Measurements from ENCODE around the gene COX19. TPM values are rescaled to one million over a fixed set of nuclear protein-coding genes. Genes with fewer than 3 reads are reported as not detected.

Gene COX19
- total RNA-seq, 1 experiment from 2014 or later = 24.8 TPM

- Mint-ChIP-seq H3K4me3 (ENCODE audit: unreplicated experiment) (no peak overlapping the region), H3K27me3 (ENCODE audit: insufficient read depth, unreplicated experiment) (no peaks in the 10 kb centered on the region), H3K27ac (ENCODE audit: unreplicated experiment) (no peak overlapping the region), H3K9me3 (ENCODE audit: unreplicated experiment) (no peaks in the 10 kb centered on the region), H3K36me3 (ENCODE audit: insufficient read depth, unreplicated experiment) (peaks cover 20% of the 10 kb centered on the region), H3K4me1 (ENCODE audit: low read depth, unreplicated experiment) (peaks cover 11% of the 10 kb centered on the region)
- Histone ChIP-seq H3K36me3 (ENCODE audit: control insufficient read depth, insufficient read depth, low read length) (no peaks in the 10 kb centered on the region), H3K4me3 (ENCODE audit: low read depth, low read length) (no peak overlapping the region), H3K4me1 (peaks cover 64% of the 10 kb centered on the region), H3K27me3 (replicated peaks; ENCODE audit: control insufficient read depth, insufficient read depth, low read length) (no peaks in the 10 kb centered on the region), H3K9me3 (no peaks in the 10 kb centered on the region)
- ChIA-PET POLR2A (no interaction called here), CTCF (no interaction called here)
- BruUV-seq (replicated peaks) = no TSS peak
- no peak for TF ChIP-seq CTCF (IDR thresholded peaks at IDR 0.05; ENCODE audit: insufficient read depth in 1 of 2, low read depth in 1 of 2, low read length in 1 of 2, severe bottlenecking in 1 of 2, unreplicated experiment in 1 of 2)
- intact Hi-C loops (cut with micrococcal nuclease; ENCODE audit: unreplicated experiment) = loop anchor here (5.0 kb wide), 3 partner anchors 63 to 203 kb away; partner anchors contain the start of gene GPR146
- DNase-seq = no peak
Observed at GRCh38 chr7:979151-979550, 3.8 kb upstream of the COX19 start.

GRCh38 chr7:978416-979091 lies 3.2 kb upstream of the COX19 start:
- CTCF ChIA-PET = interaction anchor here (0.7 to 2.4 kb wide), 5 partner anchors 13 to 107 kb away, joined by 3 to 33 read pairs (median 4); no protein-coding TSS in a partner anchor
- Mint-ChIP-seq H3K36me3 (ENCODE audit: insufficient read depth, unreplicated experiment) (peaks cover 22% of the 10 kb centered on the region), H3K4me1 (ENCODE audit: low read depth, unreplicated experiment) (peaks cover 11% of the 10 kb centered on the region), H3K4me3 (ENCODE audit: unreplicated experiment) (peak overlapping the region; percentile 88), H3K27ac (ENCODE audit: unreplicated experiment) (peak overlapping the region; percentile 88), H3K9me3 (ENCODE audit: unreplicated experiment) (no peaks in the 10 kb centered on the region), H3K27me3 (ENCODE audit: insufficient read depth, unreplicated experiment) (no peaks in the 10 kb centered on the region)
- H3K4me1 ChIP-seq = peaks cover 65% of the 10 kb centered on the region
- no peak overlapping the region for H3K4me3 ChIP-seq (ENCODE audit: low read depth, low read length)
- H3K9me3 ChIP-seq = no peaks in the 10 kb centered on the region
- POLR2A ChIA-PET = interaction anchor here (0.5 to 1.6 kb wide), 2 partner anchors 33 to 236 kb away, joined by 6 read pairs; no protein-coding TSS in a partner anchor
- DNase-seq = no peak
- H3K36me3 ChIP-seq (ENCODE audit: control insufficient read depth, insufficient read depth, low read length) = no peaks in the 10 kb centered on the region
- intact Hi-C loops (cut with micrococcal nuclease; ENCODE audit: unreplicated experiment) = loop anchor here (5.0 kb wide), 3 partner anchors 64 to 204 kb away; partner anchors contain the start of gene GPR146
- BruUV-seq (replicated peaks) = TSS peak; percentile 69
- no peaks in the 10 kb centered on the region for H3K27me3 ChIP-seq (replicated peaks; ENCODE audit: control insufficient read depth, insufficient read depth, low read length)
- no peak for TF ChIP-seq CTCF (IDR thresholded peaks at IDR 0.05; ENCODE audit: insufficient read depth in 1 of 2, low read depth in 1 of 2, low read length in 1 of 2, severe bottlenecking in 1 of 2, unreplicated experiment in 1 of 2)

GRCh38 chr7:978049-978346 lies 2.6 kb upstream of the COX19 start:
- no peaks in the 10 kb centered on the region for H3K27me3 ChIP-seq (replicated peaks; ENCODE audit: control insufficient read depth, insufficient read depth, low read length)
- no peak overlapping the region for H3K4me3 ChIP-seq (ENCODE audit: low read depth, low read length)
- DNase-seq = no peak
- ChIA-PET POLR2A (interaction anchor here (0.5 to 1.6 kb wide), 5 partner anchors 14 to 236 kb away, joined by 3 to 6 read pairs (median 4); no protein-coding TSS in a partner anchor), CTCF (interaction anchor here (0.6 to 2.4 kb wide), 8 partner anchors 13 to 198 kb away, joined by 3 to 33 read pairs (median 3); no protein-coding TSS in a partner anchor)
- BruUV-seq (replicated peaks) = no TSS peak
- Mint-ChIP-seq H3K4me3 (ENCODE audit: unreplicated experiment) (peak overlapping the region; percentile 88), H3K27ac (ENCODE audit: unreplicated experiment) (peak overlapping the region; percentile 88), H3K36me3 (ENCODE audit: insufficient read depth, unreplicated experiment) (peaks cover 27% of the 10 kb centered on the region), H3K9me3 (ENCODE audit: unreplicated experiment) (no peaks in the 10 kb centered on the region), H3K4me1 (ENCODE audit: low read depth, unreplicated experiment) (peaks cover 11% of the 10 kb centered on the region), H3K27me3 (ENCODE audit: insufficient read depth, unreplicated experiment) (no peaks in the 10 kb centered on the region)
- H3K4me1 ChIP-seq = peaks cover 65% of the 10 kb centered on the region
- H3K9me3 ChIP-seq = no peaks in the 10 kb centered on the region
- no peaks in the 10 kb centered on the region for H3K36me3 ChIP-seq (ENCODE audit: control insufficient read depth, insufficient read depth, low read length)
- intact Hi-C loops (cut with micrococcal nuclease; ENCODE audit: unreplicated experiment) = loop anchor here (5.0 kb wide), 3 partner anchors 64 to 204 kb away; partner anchors contain the start of gene GPR146
- no peak for TF ChIP-seq CTCF (IDR thresholded peaks at IDR 0.05; ENCODE audit: insufficient read depth in 1 of 2, low read depth in 1 of 2, low read length in 1 of 2, severe bottlenecking in 1 of 2, unreplicated experiment in 1 of 2)

Data from Caco-2 (cell line).